GM21723 (cell line): ENCODE measurements around the gene BACH1.
A peak's percentile ranks its signal among the peaks of the same experiment; 100 is the strongest.
"Not testable (repeated sequence)": the region's sequence is repeated elsewhere in the genome, so short reads cannot be mapped to it uniquely, and the experiment has no call there.

Experiments used
- ATAC-seq: cut with Tn5 transposase; IDR thresholded peaks from one replicate; pipeline ENCODE4 v1.9.1; 2021; ENCODE audit warnings: mild to moderate bottlenecking, moderate library complexity; ENCODE audit not compliant: unreplicated experiment

The BACH1 gene

DNA sequence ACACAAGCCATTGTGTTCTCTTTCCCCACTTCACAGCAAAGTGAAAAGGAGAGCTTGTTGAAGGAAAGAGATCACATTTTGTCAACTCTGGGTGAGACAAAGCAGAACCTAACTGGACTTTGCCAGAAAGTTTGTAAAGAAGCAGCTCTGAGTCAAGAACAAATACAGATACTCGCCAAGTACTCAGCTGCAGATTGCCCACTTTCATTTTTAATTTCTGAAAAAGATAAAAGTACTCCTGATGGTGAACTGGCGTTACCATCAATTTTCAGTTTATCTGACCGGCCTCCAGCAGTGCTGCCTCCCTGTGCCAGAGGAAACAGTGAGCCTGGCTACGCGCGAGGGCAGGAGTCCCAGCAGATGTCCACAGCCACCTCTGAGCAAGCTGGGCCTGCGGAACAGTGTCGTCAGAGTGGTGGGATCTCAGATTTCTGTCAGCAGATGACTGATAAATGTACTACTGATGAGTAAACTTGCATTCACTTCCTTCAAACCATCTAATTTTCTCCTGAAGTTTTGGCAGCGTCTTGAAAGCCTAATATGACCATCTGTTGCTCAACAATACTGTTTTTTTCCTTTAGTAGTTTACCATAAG, 43.7 kb downstream of the BACH1 start:
- ATAC-seq: peak; percentile 67

GRCh38 chr21:29343519-29343918, 44.8 kb downstream of the BACH1 start:
- ATAC-seq: no peak

- no peak for ATAC-seq
Observed at GRCh38 chr21:29346281-29346680, 47.6 kb downstream of the BACH1 start.

DNA sequence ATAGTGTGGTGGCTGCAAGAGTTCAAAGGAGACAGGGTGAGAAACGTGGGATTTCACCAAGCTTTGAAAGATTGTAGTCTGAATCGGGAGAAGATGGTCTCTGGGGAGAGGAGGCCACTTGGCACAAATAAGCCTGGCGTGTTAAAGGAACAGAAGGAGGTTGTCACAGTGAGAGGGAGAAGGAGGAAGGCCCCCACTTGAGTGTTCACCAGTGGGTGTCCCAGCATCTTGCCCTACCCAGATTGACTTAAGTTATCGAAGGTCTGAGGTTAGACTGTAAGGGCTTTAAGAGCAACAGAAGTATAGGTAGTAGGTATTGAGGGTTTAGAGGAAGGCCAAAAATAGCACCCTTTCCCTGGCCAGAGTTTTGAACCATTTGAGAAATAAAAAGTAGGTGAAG, 48.0 kb downstream of the BACH1 start:
- no peak for ATAC-seq

GRCh38 chr21:29347274-29347681, 48.6 kb downstream of the BACH1 start:
- no peak for ATAC-seq

DNA sequence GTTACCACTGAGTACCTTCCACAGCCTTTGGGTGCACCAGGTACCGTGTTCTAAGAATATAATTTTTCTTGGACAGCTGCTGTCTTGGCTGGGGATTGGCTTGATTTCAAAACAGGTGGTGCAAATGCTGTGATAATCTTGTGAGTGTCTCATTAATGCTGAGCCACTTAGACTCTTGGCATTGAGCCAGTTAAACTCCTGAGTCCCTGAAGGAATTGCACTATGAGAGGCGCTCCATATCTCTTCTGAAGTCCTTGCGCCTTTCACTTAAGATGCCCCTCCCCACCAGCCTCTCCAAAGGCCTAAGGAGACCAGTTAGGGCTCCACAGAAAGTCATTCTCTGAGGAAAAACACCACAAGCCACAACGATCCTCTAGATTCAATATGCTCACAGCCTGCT, 51.0 kb downstream of the BACH1 start:
- no peak for ATAC-seq

DNA sequence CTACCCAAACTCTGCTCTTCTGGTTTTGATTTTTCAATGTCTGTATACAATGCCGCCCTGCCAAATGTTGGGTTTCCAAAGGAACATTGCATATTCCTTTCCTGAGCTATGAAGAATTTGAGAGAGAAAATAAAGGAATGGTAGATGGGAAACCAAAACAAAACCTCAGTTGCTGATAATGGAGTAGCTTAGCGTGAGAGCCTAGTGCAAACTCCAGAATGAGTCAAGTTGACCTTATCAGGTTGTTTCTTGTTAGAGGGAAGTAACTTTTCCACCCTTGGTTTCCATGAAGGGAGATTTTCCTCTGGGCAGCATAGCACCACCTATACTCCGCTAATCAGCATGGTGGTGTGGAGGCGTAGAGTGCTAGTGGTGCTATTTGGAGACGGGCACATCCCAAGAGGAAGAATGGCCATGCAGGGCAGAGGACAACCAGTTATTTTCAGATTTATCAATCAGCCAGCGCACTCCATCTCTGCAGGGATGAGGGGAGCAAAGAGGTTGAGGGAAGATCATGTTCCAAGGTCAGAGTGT, 51.6 kb downstream of the BACH1 start:
- ATAC-seq: no peak

- ATAC-seq: no peak
Observed at GRCh38 chr21:29351691-29352090, 53.0 kb downstream of the BACH1 start.

DNA sequence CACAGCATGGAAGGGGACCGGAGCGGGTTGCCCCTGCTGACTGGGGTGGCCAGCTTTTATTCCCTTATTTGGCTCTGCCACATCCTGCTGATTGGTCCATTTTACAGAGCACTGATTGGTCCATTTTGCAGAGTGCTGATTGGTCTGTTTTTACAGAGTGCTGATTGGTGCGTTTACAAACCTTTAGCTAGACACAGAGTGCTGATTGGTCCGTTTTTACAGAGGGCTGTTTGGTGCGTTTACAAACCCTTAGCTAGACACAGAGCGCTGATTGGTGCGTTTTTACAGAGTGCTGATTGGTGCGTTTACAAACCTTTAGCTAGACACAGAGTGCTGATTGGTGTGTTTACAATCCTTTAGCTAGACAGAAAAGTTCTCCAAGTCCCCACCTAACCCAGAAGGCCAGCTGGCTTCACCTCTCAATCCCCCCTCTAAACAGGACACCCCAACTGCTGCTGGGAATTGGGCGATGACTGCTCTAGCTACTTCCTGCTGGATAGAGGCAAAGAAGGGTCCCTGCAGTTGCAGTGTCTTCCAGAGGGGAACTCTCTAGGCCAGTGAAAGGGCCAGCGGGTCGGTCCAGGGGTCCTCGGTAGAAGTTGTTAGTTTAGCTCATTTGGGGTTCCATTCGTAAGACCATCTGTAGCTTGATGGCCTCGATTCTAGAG, 56.5 kb downstream of the BACH1 start:
- not testable (repeated sequence) for ATAC-seq

DNA sequence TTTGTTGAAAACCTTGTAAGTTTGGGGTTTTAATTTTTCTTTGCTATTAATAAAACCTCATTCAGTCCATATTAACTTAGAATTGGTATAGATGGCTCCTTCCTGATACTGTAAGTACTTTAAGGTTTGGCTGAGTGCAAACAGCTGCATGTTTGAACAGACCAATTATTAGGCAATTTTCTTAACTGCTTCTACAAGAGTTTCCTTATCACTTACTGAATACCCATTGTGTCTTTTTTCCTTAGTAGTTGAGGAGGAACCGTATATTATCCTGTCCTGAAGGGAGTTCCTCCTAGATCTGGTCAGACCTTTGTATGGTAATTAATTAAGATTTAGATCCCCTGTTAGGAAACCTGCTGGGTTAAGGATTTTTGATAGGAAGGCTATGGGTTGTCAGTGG, 57.6 kb downstream of the BACH1 start:
- not testable (repeated sequence) for ATAC-seq

DNA sequence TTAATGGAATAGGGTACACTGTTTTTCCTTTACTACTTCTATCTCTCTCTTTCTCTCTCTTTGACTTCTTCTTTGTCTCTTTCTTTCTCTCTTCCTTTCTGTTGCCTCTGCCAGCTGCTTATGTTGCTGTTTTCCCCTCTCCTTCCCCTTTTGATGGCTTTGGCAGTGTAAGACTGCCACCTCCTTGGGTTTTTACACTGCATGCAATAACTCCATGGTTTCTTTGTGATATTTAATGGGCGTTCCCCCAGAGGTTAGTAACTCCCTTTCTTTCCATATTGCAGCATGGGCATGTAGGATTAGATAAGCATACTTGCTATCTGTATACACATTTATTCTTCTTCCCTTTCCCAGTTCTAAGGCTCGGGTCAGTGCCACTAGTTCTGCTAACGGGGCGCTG, 58.1 kb downstream of the BACH1 start:
- not testable (repeated sequence) for ATAC-seq

- ATAC-seq: no peak
Observed at GRCh38 chr21:29359718-29360117, 61.0 kb downstream of the BACH1 start.

- no peak for ATAC-seq
Observed at GRCh38 chr21:29360799-29361765, 62.4 kb downstream of the BACH1 start.

DNA sequence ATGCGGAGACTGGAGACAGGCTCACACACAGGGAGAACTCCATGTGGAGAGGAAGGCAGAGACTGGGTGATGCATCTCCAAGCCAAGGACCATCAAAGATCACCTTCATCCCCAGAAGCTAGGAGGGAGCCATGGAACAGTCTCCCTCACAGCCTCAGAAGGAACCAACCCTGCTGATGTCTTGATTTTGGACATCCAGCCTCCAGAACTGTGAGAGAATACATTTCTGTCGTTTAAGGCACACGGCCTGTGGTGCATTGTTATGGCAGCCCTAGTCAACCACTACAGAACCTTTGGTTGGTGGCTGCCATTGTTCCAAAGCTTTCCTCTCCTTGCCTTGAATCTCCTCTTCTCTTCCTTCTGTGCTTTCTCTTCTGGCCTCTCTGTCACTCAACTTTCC, 64.0 kb downstream of the BACH1 start:
- no peak for ATAC-seq

- ATAC-seq: no peak
Observed at GRCh38 chr21:29365661-29366265, 67.0 kb downstream of the BACH1 start.

DNA sequence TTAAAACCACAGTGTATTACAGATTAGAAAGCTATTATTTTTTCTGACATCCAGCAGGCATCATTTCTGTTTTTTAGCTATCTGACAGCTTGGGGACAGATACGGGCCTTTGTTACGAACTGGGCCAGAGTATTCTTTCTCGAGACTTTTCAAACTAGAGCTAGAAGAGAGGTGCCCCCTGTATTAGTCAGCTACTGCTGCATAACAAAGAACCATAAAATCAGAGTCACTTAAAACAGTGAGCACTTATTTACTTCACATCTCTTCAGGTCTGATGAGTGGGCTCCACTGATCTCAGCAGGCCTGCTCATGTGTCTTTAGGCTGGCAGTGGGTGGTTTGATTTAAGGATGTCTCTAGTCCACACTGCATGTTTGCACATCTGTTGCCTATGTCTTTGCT, 67.8 kb downstream of the BACH1 start:
- no peak for ATAC-seq

DNA sequence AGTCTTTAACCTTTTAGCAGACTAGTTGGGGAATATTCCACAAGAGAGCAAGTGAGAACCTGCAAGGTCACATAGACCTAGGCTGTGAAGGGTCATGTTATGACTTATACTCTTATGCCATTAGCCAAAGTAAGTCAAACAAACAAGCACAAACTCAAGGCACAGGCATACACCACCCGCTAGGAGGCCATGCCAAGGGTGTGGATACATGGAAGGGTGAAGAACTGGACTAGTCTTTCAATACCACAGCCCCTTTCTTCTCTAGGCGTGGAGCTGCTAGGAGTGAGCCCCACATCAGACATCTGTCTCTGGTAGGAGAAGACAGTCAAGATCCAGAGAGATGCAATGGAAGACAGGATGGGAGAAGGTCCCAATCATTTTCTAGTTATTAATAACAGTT, 68.6 kb downstream of the BACH1 start:
- no peak for ATAC-seq

DNA sequence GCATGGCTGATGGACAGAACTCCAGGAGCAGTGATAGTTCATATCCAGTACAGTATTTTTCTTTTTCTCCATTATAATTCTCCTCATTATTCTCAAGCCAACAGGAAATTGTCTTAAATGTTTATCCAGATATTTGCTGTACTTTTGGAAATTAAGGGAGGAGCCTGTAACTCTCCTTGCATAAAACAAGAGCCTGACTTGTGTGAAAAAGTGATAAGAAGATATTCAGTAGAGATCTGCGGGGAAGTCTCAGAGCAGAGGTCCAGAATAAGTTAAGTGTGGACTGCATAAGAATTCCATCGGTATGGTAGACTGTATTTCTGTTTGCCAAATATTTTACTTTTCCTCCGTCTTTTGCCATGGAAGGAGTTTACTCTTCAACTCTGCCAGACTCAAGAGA, 70.2 kb downstream of the BACH1 start:
- no peak for ATAC-seq

GRCh38 chr21:29371464-29371863, 72.7 kb downstream of the BACH1 start:
- ATAC-seq: no peak

DNA sequence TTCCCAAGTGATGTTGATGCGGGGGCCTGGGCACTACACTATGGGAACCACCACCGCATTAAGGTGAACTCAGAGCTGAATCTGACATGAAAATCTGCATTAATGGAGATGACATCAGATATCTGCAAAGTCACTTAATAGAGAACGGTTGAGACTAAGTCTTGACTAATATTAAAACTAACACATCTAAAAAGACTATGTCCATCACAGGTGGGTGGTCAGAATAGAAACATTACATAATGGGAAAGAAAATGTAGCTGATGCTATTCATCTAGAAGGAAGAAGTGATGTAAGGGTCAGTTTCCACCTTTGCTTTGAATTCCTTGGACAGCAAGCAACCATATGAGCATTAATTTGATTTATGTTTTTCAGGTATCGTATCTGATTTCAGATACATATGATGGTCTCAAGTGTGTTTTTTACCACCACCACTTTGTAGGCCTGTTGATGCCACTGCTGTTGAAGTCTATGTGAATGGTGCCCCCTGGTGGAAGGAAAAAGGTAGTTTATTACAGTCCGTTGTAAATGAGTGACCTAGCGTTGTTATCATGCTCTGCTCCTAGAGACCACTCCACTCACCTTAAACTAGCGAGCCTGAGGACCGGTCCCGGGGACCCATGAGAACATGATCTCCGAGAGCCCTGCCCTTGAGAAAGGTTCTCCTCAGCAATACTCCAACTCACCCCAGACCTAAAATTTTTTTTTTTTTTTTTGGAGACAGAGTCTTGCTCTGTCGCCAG, 73.5 kb downstream of the BACH1 start:
- ATAC-seq: peak; percentile 83
